ENCODE measurements around the gene TFAP2D.

The TFAP2D gene

GRCh38 chr6:50713226-50713625 is at the start of gene TFAP2D:
TFAP2D (plus strand) TSS chr6:50713526; CDS start chr6:50714056, 530 bp downstream.
- no peak for DNase-seq

GRCh38 chr6:50663806-50664205 is 49.5 kb upstream of the TFAP2D start:
- no peak for DNase-seq

- no peak for DNase-seq
Measured at GRCh38 chr6:50666089-50666488, 47.2 kb upstream of the TFAP2D start.

- DNase-seq, result no peak
Measured at GRCh38 chr6:50681213-50681824, 32.0 kb upstream of the TFAP2D start.

GRCh38 chr6:50689210-50689609 is 24.1 kb upstream of the TFAP2D start:
- DNase-seq, result no peak

GRCh38 chr6:50691814-50692495 is 21.4 kb upstream of the TFAP2D start:
- no peak for DNase-seq

GRCh38 chr6:50698546-50698945 is 14.8 kb upstream of the TFAP2D start:
- DNase-seq, result no peak

- DNase-seq, result no peak
Measured at GRCh38 chr6:50699051-50699775, 14.1 kb upstream of the TFAP2D start.

- DNase-seq, result no peak
Measured at GRCh38 chr6:50706575-50706974, 6.8 kb upstream of the TFAP2D start.

GRCh38 chr6:50707191-50707590 is 6.1 kb upstream of the TFAP2D start:
- DNase-seq, result no peak

- no peak for DNase-seq
Measured at GRCh38 chr6:50707652-50708300, 5.5 kb upstream of the TFAP2D start.

GRCh38 chr6:50708664-50709365 is 4.5 kb upstream of the TFAP2D start:
- no peak for DNase-seq

- no peak for DNase-seq
Measured at GRCh38 chr6:50709366-50709734, 4.0 kb upstream of the TFAP2D start.

- no peak for DNase-seq
Measured at GRCh38 chr6:50711686-50712085, 1.6 kb upstream of the TFAP2D start.

GRCh38 chr6:50712291-50712690 is 1.0 kb upstream of the TFAP2D start:
- no peak for DNase-seq

GRCh38 chr6:50713977-50714486 is 706 bp downstream of the TFAP2D start:
- no peak for DNase-seq

GRCh38 chr6:50714487-50715379 is 1.4 kb downstream of the TFAP2D start:
- no peak for DNase-seq

GRCh38 chr6:50716899-50717509 is 3.7 kb downstream of the TFAP2D start:
- DNase-seq, result no peak

- no peak for DNase-seq
Measured at GRCh38 chr6:50717734-50718457, 4.6 kb downstream of the TFAP2D start.

GRCh38 chr6:50718566-50718965 is 5.2 kb downstream of the TFAP2D start:
- DNase-seq, result no peak

- DNase-seq, result no peak
Measured at GRCh38 chr6:50720623-50721022, 7.3 kb downstream of the TFAP2D start.
